GM19035 (cell line): Measurements from ENCODE around the gene MYO15A.

ENCODE experiments used
- ATAC-seq: cut with Tn5 transposase; IDR thresholded peaks from one replicate; pipeline ENCODE4 v1.9.1; 2021; ENCODE audit not compliant: unreplicated experiment

The MYO15A gene

GRCh38 chr17:18105027-18105426 is 3.5 kb upstream of the MYO15A start:
- ATAC-seq = no peak

- ATAC-seq = no peak
Measured at GRCh38 chr17:18105595-18105994, 3.0 kb upstream of the MYO15A start.

GRCh38 chr17:18106211-18106610 is 2.3 kb upstream of the MYO15A start:
- ATAC-seq = no peak

GRCh38 chr17:18107061-18107790 is 1.3 kb upstream of the MYO15A start:
- no peak for ATAC-seq

GRCh38 chr17:18107971-18108370 is 585 bp upstream of the MYO15A start:
- no peak for ATAC-seq

- no peak for ATAC-seq
Measured at GRCh38 chr17:18109935-18110485, 1.5 kb downstream of the MYO15A start.

- no peak for ATAC-seq
Measured at GRCh38 chr17:18110636-18111145, 2.1 kb downstream of the MYO15A start.

- ATAC-seq = no peak
Measured at GRCh38 chr17:18111330-18111971, 2.9 kb downstream of the MYO15A start.

- ATAC-seq = no peak
Measured at GRCh38 chr17:18115517-18115916, 7.0 kb downstream of the MYO15A start.

GRCh38 chr17:18116078-18116477 is 7.5 kb downstream of the MYO15A start:
- ATAC-seq = no peak

- no peak for ATAC-seq
Measured at GRCh38 chr17:18117533-18117932, 9.0 kb downstream of the MYO15A start.

GRCh38 chr17:18117982-18118975 is 9.7 kb downstream of the MYO15A start:
- ATAC-seq = no peak

GRCh38 chr17:18119166-18119745 is 10.7 kb downstream of the MYO15A start:
- ATAC-seq = no peak

GRCh38 chr17:18119938-18120337 is 11.4 kb downstream of the MYO15A start:
- no peak for ATAC-seq

GRCh38 chr17:18120461-18121017 is 12.0 kb downstream of the MYO15A start:
- no peak for ATAC-seq

- no peak for ATAC-seq
Measured at GRCh38 chr17:18121144-18121910, 12.8 kb downstream of the MYO15A start.

GRCh38 chr17:18122990-18123753 is 14.6 kb downstream of the MYO15A start:
- ATAC-seq = no peak

- ATAC-seq = no peak
Measured at GRCh38 chr17:18124345-18125126, 16.0 kb downstream of the MYO15A start.
